ENCODE results near the gene GBX1.

The GBX1 gene

GRCh38 chr7:151124481-151124880 lies 43.0 kb downstream of the GBX1 start:
- Histone ChIP-seq H3K27me3 (ENCODE audit: insufficient read depth, poor library complexity, severe bottlenecking) (no peaks in the 10 kb centered on the region), H3K36me3 (ENCODE audit: low read depth) (peaks cover 61% of the 10 kb centered on the region), H3K27ac (ENCODE audit: poor library complexity, severe bottlenecking) (no peak overlapping the region), H3K4me3 (ENCODE audit: severe bottlenecking) (no peak overlapping the region), H3K9me3 (ENCODE audit: severe bottlenecking) (no peaks in the 10 kb centered on the region), H3K4me1 (ENCODE audit: insufficient read depth, poor library complexity, severe bottlenecking) (no peaks in the 10 kb centered on the region)
- ATAC-seq (ENCODE audit: low read depth) (no peak), DNase-seq (ENCODE audit: low spot score) (no peak)
- TF ChIP-seq CTCF (IDR thresholded peaks at IDR 0.05; ENCODE audit: poor library complexity, severe bottlenecking): no peak

- Histone ChIP-seq H3K27me3 (ENCODE audit: insufficient read depth, poor library complexity, severe bottlenecking) (no peaks in the 10 kb centered on the region), H3K36me3 (ENCODE audit: low read depth) (peaks cover 65% of the 10 kb centered on the region), H3K9me3 (ENCODE audit: severe bottlenecking) (no peaks in the 10 kb centered on the region), H3K4me1 (ENCODE audit: insufficient read depth, poor library complexity, severe bottlenecking) (no peaks in the 10 kb centered on the region), H3K27ac (ENCODE audit: poor library complexity, severe bottlenecking) (no peak overlapping the region), H3K4me3 (ENCODE audit: severe bottlenecking) (no peak overlapping the region)
- peak; percentile 94 for TF ChIP-seq CTCF (IDR thresholded peaks at IDR 0.05; ENCODE audit: poor library complexity, severe bottlenecking)
- ATAC-seq (ENCODE audit: low read depth): peak; percentile 87
- DNase-seq (ENCODE audit: low spot score): no peak
Measured at GRCh38 chr7:151123822-151124464, 43.6 kb downstream of the GBX1 start.

- H3K9me3 ChIP-seq (ENCODE audit: severe bottlenecking): no peaks in the 10 kb centered on the region
- no peak for TF ChIP-seq CTCF (IDR thresholded peaks at IDR 0.05; ENCODE audit: poor library complexity, severe bottlenecking)
- H3K27ac ChIP-seq (ENCODE audit: poor library complexity, severe bottlenecking): no peak overlapping the region
- no peak for DNase-seq (ENCODE audit: low spot score)
- H3K4me3 ChIP-seq (ENCODE audit: severe bottlenecking): no peak overlapping the region
- peaks cover 65% of the 10 kb centered on the region for H3K36me3 ChIP-seq (ENCODE audit: low read depth)
- ATAC-seq (ENCODE audit: low read depth): no peak
- no peaks in the 10 kb centered on the region for H3K4me1 ChIP-seq (ENCODE audit: insufficient read depth, poor library complexity, severe bottlenecking)
- H3K27me3 ChIP-seq (ENCODE audit: insufficient read depth, poor library complexity, severe bottlenecking): no peaks in the 10 kb centered on the region
Measured at GRCh38 chr7:151123158-151123821, 44.2 kb downstream of the GBX1 start.

GRCh38 chr7:151122796-151123157 lies 44.7 kb downstream of the GBX1 start:
- Histone ChIP-seq H3K36me3 (ENCODE audit: low read depth) (peaks cover 64% of the 10 kb centered on the region), H3K4me3 (ENCODE audit: severe bottlenecking) (no peak overlapping the region), H3K4me1 (ENCODE audit: insufficient read depth, poor library complexity, severe bottlenecking) (no peaks in the 10 kb centered on the region)

More at GRCh38 chr7:151122796-151123157, 44.7 kb downstream of the GBX1 start:
- ATAC-seq (ENCODE audit: low read depth) (no peak), DNase-seq (ENCODE audit: low spot score) (no peak)
- H3K9me3 ChIP-seq (ENCODE audit: severe bottlenecking): no peaks in the 10 kb centered on the region
- TF ChIP-seq CTCF (IDR thresholded peaks at IDR 0.05; ENCODE audit: poor library complexity, severe bottlenecking): no peak
- no peaks in the 10 kb centered on the region for H3K27me3 ChIP-seq (ENCODE audit: insufficient read depth, poor library complexity, severe bottlenecking)
- no peak overlapping the region for H3K27ac ChIP-seq (ENCODE audit: poor library complexity, severe bottlenecking)
